Activated T-helper 1 cell treated with anti-CD3 and anti-CD28 coated beads, Interleukin-2, amount 50 U/mL, for 16 hours (primary cell): Measurements from ENCODE around the gene NGLY1.

Experiments used
- DNase-seq, 2 donors: peaks; one replicate each; pipeline ENCODE4 v3.0.0-alpha.2; 2020; ENCODE audit warnings: low read depth in 1 of 2, low spot score in 1 of 2

Gene NGLY1, protein sequence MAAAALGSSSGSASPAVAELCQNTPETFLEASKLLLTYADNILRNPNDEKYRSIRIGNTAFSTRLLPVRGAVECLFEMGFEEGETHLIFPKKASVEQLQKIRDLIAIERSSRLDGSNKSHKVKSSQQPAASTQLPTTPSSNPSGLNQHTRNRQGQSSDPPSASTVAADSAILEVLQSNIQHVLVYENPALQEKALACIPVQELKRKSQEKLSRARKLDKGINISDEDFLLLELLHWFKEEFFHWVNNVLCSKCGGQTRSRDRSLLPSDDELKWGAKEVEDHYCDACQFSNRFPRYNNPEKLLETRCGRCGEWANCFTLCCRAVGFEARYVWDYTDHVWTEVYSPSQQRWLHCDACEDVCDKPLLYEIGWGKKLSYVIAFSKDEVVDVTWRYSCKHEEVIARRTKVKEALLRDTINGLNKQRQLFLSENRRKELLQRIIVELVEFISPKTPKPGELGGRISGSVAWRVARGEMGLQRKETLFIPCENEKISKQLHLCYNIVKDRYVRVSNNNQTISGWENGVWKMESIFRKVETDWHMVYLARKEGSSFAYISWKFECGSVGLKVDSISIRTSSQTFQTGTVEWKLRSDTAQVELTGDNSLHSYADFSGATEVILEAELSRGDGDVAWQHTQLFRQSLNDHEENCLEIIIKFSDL

DNA sequence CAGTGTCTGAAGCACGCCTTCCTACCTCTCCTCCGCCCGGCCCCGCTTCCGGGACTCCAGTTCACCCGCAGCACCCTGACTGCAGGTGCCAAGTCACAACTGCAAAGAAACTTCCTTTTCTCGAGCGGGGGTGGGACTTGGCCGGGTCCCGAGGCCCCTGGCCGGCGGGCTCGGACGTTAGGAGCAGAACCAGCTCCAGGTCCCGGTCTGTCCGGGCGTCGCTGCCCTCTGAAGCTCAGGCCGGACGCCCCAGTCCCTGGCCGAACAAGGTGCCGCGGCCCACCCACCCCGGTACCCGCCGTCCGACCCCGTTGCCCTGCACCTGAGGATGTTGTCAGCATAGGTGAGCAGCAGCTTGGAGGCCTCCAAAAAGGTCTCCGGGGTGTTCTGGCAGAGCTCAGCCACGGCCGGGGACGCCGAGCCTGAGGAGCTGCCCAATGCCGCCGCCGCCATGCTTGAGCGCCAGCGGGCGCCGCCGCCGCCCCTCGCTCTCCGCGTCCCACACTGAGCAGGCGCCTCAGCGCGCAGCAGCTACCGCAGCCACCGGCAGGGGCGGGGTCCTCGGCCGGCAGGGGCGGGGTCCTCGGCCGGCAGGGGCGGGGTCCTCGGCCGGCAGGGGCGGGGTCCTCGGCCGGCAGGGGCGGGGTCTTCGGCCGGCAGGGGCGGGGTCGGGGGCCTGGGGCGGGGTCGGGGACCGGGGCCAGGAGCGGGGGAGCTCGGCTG lies at the start of gene NGLY1:
Gene NGLY1, minus strand, starts transcription at position 506 of the 723 bp plus-strand sequence. Its CDS starts 53 bp downstream, at position 453.
- peak; percentile 65 to 82 for DNase-seq

DNA sequence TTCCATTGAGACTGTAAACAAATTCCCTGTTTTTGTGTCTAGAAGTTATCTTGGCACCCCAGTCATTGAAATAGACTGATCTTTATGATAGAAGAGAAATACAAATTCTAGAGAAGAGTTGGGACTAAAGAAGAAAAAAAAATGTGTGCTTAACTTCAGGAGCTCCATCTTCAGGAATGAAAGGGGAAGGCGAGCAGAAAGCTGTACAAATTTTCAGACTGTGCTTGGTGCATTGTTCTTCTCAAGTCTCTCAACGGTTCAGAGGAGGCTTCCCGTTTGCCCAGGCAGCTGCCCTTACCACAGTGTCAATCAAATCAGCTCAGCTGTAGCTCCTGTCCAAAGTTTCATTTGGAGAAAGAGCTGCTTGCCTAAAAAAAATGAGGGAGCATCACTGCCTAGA lies 48.3 kb upstream of the NGLY1 start:
- no peak for DNase-seq

DNA sequence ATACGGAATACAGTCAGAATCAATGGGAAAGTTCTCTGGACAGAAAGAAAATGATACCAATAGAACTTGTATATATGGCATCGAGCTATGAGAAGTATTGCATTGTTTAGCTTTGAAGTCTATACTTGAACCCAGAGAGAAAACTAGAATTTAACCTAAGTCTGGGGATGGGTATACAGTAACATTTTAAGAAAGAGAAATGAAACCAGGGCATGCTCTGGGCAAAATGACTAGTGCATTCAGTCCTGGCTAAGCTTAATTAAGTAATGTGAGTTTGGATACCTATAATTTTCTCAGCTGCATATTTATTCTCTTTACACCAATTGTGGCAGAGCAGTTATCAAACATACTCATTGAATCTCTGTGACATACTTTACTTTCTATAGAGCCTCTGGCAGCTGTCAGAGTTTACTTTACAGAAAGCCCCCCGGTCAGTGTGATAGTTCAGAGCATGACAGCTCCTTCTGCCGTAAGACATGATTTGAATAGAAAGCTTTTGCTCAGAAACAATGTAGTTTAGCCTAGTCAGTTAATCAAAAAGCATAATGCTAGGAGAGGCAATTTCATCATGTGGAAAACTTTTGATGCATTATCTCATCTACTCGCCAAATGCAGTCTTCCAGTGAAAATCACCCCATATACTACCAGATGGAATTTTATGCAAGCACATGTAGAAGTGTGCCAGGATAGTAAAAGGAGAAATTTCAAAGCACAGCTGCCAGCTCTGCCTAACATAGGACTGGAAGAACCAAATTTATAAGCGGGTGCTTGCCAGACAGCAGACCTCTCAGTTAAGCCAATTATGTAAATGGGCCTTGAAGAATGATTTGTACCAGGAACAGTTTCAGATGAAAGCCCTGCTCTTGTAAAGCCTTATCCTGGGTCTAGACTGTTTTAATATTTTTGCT lies 47.4 kb upstream of the NGLY1 start:
- no peak for DNase-seq

DNA sequence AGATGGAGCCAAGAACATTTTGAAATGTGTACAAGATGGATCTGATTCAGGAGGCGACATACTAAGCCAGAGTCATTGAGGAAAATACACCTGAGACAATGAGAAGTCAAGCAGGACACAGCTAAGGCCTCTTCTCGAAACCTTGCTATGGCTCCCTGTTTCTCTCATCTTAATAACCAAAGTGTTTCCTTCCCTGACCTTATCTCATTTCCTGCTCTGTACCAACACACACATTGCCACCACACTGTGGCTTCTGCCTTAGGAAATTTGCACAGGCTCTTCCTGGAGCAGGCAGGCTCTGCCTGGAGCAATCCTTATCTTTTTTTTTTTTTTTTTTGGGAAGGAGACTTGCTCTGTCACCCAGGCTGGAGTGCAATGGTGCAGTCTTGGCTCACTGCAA lies 43.3 kb upstream of the NGLY1 start:
- DNase-seq = no peak

- no peak for DNase-seq
Observed at GRCh38 chr3:25823314-25823713, 40.1 kb upstream of the NGLY1 start.

DNA sequence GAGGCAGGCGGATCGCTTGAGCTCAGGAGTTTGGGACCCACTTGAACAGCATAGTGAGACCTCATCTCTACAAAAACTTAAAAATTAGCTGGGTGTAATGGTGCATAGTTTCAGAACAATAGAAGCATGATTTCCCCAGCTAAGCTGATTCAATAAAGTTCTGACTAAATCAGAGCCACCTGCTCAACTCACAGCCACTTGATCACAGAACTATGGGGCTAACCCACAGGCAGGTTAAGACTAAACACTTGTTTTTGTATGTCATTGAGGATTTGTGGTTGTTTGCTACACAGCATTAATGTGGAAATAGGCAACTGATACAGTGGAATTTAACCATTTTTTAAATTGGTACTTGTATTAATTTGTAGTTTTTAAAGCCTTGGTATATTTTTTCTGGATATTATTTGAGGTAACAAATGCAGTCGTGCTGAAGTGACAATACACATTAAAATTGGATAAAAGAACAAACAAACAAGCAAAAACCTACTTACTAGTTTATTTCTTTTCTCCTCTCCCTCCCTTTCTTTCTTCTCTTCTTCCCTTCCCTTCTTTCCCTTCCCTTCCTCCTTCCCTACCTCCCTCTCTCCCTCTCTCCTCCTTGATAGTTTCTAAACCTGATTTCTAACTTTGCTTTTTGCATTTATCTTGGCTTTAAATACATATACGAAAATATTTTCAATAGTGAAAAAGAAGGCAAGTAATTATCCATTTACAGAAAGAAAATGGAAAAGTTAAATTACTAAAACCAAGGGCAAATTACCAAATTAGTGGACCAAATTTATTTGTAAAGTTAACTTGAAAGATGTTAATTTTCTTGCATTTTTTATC lies 38.7 kb upstream of the NGLY1 start:
- no peak for DNase-seq

GRCh38 chr3:25820816-25821486 lies 37.7 kb upstream of the NGLY1 start:
- no peak for DNase-seq

DNA sequence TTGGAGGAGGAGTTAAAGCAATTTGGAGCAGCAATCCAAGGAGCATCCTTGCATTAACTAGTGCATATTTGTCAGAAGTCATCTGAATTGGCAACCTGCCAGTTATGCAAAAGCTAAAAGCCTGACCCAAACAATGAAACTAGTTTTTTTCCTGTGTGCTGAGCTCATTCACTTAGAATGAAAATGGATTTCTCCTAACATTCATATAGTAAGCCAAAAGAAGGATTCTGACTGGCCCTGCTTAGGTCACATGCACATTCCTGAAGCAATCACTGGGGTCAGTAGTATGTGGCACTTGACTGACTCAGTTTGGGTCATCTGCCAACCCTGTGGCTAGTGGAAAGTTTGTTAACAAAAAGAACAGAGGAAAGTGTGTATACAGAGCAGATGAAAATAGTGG lies 37.1 kb upstream of the NGLY1 start:
- no peak for DNase-seq

DNA sequence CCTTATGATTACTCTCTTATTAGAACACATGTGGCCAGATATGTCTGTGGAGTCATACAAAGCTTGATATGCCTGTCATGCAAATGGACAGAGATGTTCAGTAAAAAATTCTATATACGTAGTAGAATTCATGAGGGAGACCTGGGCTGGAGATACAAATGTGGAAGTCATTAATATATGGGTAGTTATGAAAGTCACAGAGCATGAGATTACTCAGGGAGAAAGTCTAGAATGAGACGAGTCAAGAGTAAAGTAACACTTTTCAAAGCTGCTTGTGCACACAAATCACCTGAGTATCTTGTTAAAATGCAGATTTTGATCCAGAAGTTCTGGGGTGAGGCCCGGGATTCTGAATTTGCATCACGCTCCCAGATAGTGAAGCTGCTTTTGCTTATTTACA lies 35.1 kb upstream of the NGLY1 start:
- no peak for DNase-seq

- no peak for DNase-seq
Observed at GRCh38 chr3:25817638-25818037, 34.4 kb upstream of the NGLY1 start.

GRCh38 chr3:25817107-25817506 lies 33.9 kb upstream of the NGLY1 start:
- DNase-seq = no peak

- DNase-seq = no peak
Observed at GRCh38 chr3:25812644-25813043, 29.4 kb upstream of the NGLY1 start.

- DNase-seq = no peak
Observed at GRCh38 chr3:25804676-25805075, 21.4 kb upstream of the NGLY1 start.

DNA sequence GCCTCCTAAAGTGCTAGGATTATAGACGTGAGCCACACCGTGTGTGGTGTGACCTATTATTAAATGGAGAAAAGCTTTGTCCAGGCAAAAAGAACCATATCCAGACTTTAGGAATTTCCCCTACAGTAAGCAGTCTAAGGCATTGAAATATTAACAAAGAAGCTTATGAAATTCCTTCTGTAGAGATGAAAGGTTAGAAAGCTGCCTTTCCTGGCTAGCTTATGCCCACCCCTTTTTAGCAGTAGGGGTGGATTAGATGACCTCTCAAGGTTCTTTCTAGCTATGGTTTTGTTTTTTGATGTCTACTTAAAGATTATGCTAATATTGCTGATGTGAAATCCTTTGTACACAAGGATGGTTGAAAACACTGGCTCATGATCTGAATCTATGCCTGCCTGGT lies 20.6 kb upstream of the NGLY1 start:
- no peak for DNase-seq

GRCh38 chr3:25801786-25802185 lies 18.5 kb upstream of the NGLY1 start:
- no peak for DNase-seq

DNA sequence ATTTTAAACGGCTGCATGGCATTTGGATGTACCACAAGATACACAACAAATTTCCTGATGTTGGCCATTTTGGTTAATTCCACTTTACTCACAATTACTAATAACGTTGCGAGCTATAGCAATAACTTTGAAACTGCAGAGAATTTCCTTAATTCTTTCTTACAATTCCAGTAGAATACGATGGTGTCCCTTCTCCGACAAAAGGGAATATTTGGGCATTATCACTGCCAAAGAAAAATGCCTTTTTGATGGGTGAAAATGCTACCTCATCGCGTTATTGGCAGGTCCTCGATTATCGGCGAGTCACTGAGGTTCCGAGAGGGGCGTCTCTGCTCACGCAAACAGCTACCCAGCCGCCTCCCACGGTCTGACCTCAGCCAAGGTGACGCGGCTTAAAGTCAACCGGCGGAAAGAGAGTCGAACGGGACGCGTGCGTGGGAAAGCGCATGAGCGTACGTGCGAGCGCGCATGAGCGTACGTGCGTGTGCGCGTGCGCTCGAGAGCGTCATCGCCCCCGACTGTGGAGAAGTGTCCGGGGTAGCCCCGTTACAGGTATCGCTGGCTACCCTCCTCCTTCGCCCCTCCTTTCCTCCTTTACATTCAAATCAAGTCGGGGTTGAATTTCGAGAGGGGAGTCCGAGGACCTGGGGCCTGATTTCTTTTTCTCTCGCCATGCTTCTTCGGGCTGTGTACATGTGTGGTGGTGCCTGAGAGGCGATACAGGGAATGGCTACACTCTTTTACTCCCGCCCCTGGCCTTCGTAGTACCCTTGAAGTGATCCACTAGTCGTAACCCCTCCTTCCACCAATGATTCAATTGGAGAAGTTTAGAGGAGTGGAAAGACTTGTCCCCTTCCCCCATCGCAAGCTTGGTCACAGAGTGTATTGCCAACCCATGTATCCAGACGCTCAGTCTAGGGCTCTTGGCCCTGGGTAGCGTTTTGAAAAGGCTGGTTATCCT lies 6.6 kb upstream of the NGLY1 start, which contains the start of gene OXSM:
Gene OXSM, plus strand, starts transcription at position 495 of the 961 bp plus-strand sequence. CDS start 931 bp downstream, outside the sequence.
- DNase-seq = peak; percentile 75 to 90

DNA sequence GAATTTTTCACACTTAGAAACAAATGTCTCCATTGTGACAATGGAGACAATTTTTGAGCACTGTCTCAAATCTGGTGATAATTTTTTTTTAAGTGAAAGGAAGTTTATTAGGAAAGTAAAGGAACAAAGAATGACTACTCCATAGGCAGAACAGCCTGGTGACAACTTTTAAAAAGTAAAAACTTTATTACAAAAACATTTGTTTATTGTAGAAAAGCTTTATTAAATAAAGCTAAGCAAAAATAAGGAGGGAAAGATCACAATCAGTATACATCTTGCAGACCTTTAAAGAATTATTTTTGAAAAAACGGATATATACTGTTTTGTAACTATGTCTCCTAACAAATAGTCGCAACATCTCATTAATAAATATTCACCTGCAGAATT lies 6.0 kb upstream of the NGLY1 start:
- no peak for DNase-seq

DNA sequence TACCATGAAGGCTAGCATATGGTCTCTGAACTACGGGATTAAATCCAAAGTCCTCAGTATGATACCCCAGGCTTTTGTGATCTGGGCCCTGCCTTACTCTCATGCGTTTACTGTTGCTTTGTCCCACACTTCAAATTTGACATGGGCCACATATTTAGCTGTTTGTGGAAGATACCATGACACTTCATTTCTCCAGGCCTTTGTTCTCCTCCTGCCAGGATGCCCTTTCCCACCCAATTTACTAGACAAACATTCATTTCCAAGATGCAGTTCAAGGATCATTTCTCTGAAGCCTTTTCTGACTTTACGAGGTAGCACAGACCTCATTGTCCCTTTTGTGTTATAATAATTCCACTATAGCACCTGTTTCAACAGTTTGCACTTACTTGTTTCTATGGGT lies 4.4 kb upstream of the NGLY1 start:
- no peak for DNase-seq
